ENCODE results near the gene CSF1.

GRCh38 chr1:109875874-109876273 is 34.8 kb upstream of the CSF1 start:
- TF ChIP-seq POLR2A (IDR thresholded peaks at IDR 0.05) = no peak
- TF ChIP-seq CTCF (IDR thresholded peaks at IDR 0.05) = no peak
- no peak for TF ChIP-seq POLR2AphosphoS5 (IDR thresholded peaks at IDR 0.05)

Measured in breast epithelium (tissue), 3 donors.